PC-9 (cell line): Measurements from ENCODE around the gene UNC13B. TPM values are rescaled to one million over a fixed set of nuclear protein-coding genes. Genes with fewer than 3 reads are reported as not detected.

Experiments used
- Bru-seq: library from RNA; stranded (reverse); fragments of 400-500 nt; gene quantifications from one replicate; lab custom pipeline; 2021; lab: Mats Ljungman, UMichigan
- BruChase-seq, 2 experiments: library from RNA; stranded (reverse); fragments of 400-500 nt; gene quantifications; one replicate each; lab custom pipeline; 2021; lab: Mats Ljungman, UMichigan
- BruUV-seq: library from RNA; stranded (reverse); fragments of 400-500 nt; replicated peaks from 2 replicates; lab custom pipeline; 2021; lab: Mats Ljungman, UMichigan
- CTCF ChIA-PET: fragments of 300-600 bp; sonication (Branson Sonifier 250); formaldehyde crosslinking; loops from one replicate; lab custom pipeline; 2022; ENCODE audit warnings: antibody characterized with exemption; lab: Charles Lee
- POLR2A ChIA-PET: fragments of 300-600 bp; sonication (Branson Sonifier 250); formaldehyde crosslinking; loops from one replicate; lab custom pipeline; 2022; ENCODE audit warnings: antibody characterized with exemption; ENCODE audit not compliant: unreplicated experiment; lab: Charles Lee
- DNase-seq, 2 experiments: peaks; one replicate each; pipeline versions ENCODE4 v3.0.0 to v3.0.0-alpha.2; 2015 to 2022; ENCODE audit warnings: mixed read lengths in 1 of 2
- H2AFZ ChIP-seq: fragments of 200-600 bp; sonication (generic); 2 replicates; pipeline ENCODE4 v1.8.1; 2017; ENCODE audit warnings: antibody characterized with exemption
- H3F3A ChIP-seq: fragments of 200-600 bp; sonication (generic); 2 replicates; pipeline ENCODE4 v1.8.1; 2017; ENCODE audit warnings: antibody characterized with exemption, mild to moderate bottlenecking, low read depth; ENCODE audit not compliant: insufficient read depth
- H3K27ac ChIP-seq: fragments of 200-600 bp; sonication (generic); 2 replicates; pipeline ENCODE4 v1.6.1; 2016; ENCODE audit warnings: mixed run types
- H3K27me3 ChIP-seq: fragments of 200-600 bp; sonication (generic); 2 replicates; pipeline ENCODE4 v1.6.1; 2016; ENCODE audit warnings: low read depth, mixed run types; ENCODE audit not compliant: insufficient read depth
- H3K36me3 ChIP-seq: fragments of 200-600 bp; sonication (generic); 2 replicates; pipeline ENCODE4 v1.6.1; 2016; ENCODE audit warnings: low read depth, mixed run types
- H3K4me1 ChIP-seq: fragments of 200-600 bp; sonication (generic); replicated peaks from 2 replicates; pipeline ENCODE4 v1.6.1; 2016; ENCODE audit warnings: mixed run types; ENCODE audit not compliant: insufficient read depth
- H3K4me2 ChIP-seq: fragments of 200-600 bp; sonication (generic); 2 replicates; pipeline ENCODE4 v1.6.1; 2017; ENCODE audit warnings: mixed run types
- H3K4me3 ChIP-seq: fragments of 200-600 bp; sonication (generic); 2 replicates; pipeline ENCODE4 v1.6.1; 2016; ENCODE audit warnings: mixed run types
- H3K79me2 ChIP-seq: fragments of 200-600 bp; sonication (generic); 2 replicates; pipeline ENCODE4 v1.6.1; 2017; ENCODE audit warnings: low read depth, mixed run types
- H3K9me2 ChIP-seq: fragments of 200-600 bp; sonication (generic); 2 replicates; pipeline ENCODE4 v1.8.1; 2017; ENCODE audit warnings: mild to moderate bottlenecking; ENCODE audit not compliant: insufficient read depth
- H3K9me3 ChIP-seq: fragments of 200-600 bp; sonication (generic); 2 replicates; pipeline ENCODE4 v1.8.1; 2016; ENCODE audit warnings: low read depth; ENCODE audit not compliant: insufficient read depth
- H4K20me1 ChIP-seq: fragments of 200-600 bp; sonication (generic); 2 replicates; pipeline ENCODE4 v1.8.1; 2017; ENCODE audit not compliant: insufficient read depth
- CTCF ChIP-seq: fragments of 200-600 bp; sonication (generic); conservative IDR thresholded peaks from 2 replicates; pipeline ENCODE4 v1.6.1; 2017; ENCODE audit warnings: mixed run types, antibody characterized with exemption, mild to moderate bottlenecking, moderate library complexity
- EZH2 ChIP-seq: fragments of 200-600 bp; sonication (generic); IDR thresholded peaks from 2 replicates; pipeline ENCODE4 v1.8.0; 2017; ENCODE audit warnings: antibody characterized with exemption, low read depth
- intact Hi-C: fragments of 100-400 bp; cut with micrococcal nuclease; formaldehyde crosslinking; loops from one replicate; pipeline ENCODE4 v1.10.0; 2022; ENCODE audit not compliant: unreplicated experiment
- long read RNA-seq: library from polyadenylated mRNA; stranded (forward); transcript quantifications from one replicate; pipeline ENCODE4 v2.0.0, GENCODE V29; 2022
- total RNA-seq: library from RNA; stranded (reverse); gene quantifications from 2 replicates; pipeline ENCODE4 v1.2.3, GENCODE V29; 2021

Gene UNC13B
- not detected in 2 replicates for total RNA-seq
- Bru-seq, nascent RNA: percentile 3 among the genes with signal in this experiment
- percentile 2 among the genes with signal in this experiment for BruChase-seq, experiment 1, labeled RNA remaining after a 2-hour chase
- percentile 4 among the genes with signal in this experiment for BruChase-seq, experiment 2, labeled RNA remaining after a 6-hour chase
- long read RNA-seq: 0 reads

- peak; percentile 17 to 53 for DNase-seq
- Histone ChIP-seq H3K4me3 (peak within 1 kb of the TSS; percentile 51; the same call in 1 of the 2 replicates), H4K20me1 (no peaks in the 10 kb centered on the region), H3K27me3 (no peaks in the 10 kb centered on the region), H3K4me1 (no peaks in the 10 kb centered on the region), H3K9me3 (no peaks in the 10 kb centered on the region; the same call in 1 of the 2 replicates), H3K36me3 (no peaks in the 10 kb centered on the region), H3K27ac (no peak within 1 kb of the TSS), H3F3A (no peaks in the 10 kb centered on the region), H2AFZ (peak within 1 kb of the TSS; percentile 72), H3K9me2 (no peaks in the 10 kb centered on the region), H3K79me2 (no peaks in the 10 kb centered on the region), H3K4me2 (peak within 1 kb of the TSS; percentile 64)
- intact Hi-C loops: no loop called here
- ChIA-PET CTCF (interaction anchor here (0.7 kb wide), 1 partner anchor 46 kb away, joined by 4 read pairs; the partner anchor contains the start of gene ATOSB), POLR2A (no interaction called here)
- no TSS peak for BruUV-seq
- TF ChIP-seq EZH2 (no peak), CTCF (no peak)
Observed at GRCh38 chr9:35161713-35162604, at the start of gene UNC13B. UNC13B (plus strand) TSS chr9:35162009; CDS start chr9:35162284, 275 bp downstream.

GRCh38 chr9:35112257-35113020 lies 49.4 kb upstream of the UNC13B start:
- H3K9me2 ChIP-seq: no peaks in the 10 kb centered on the region
- peaks cover 8% of the 10 kb centered on the region; the same call in 1 of the 2 replicates for H3F3A ChIP-seq
- ChIA-PET POLR2A (interaction anchor here (0.6 kb wide), 1 partner anchor 1675 kb away, joined by 4 read pairs; no protein-coding TSS in a partner anchor), CTCF (no interaction called here)
- H3K36me3 ChIP-seq: no peaks in the 10 kb centered on the region
- no peak overlapping the region for H3K27ac ChIP-seq
- intact Hi-C loops: loop anchor here (5.0 to 10.0 kb wide), 2 partner anchors 445 to 492 kb away; partner anchors contain the start of gene TESK1
- no peaks in the 10 kb centered on the region for H3K27me3 ChIP-seq
- H4K20me1 ChIP-seq: no peaks in the 10 kb centered on the region
- no peak for TF ChIP-seq EZH2
- no peak for TF ChIP-seq CTCF
- no peaks in the 10 kb centered on the region for H3K9me3 ChIP-seq
- DNase-seq: no peak
- H3K4me2 ChIP-seq: peak overlapping the region; percentile 77
- H3K4me1 ChIP-seq: peaks cover 33% of the 10 kb centered on the region
- no peak overlapping the region for H3K4me3 ChIP-seq
- no peak overlapping the region for H2AFZ ChIP-seq
- BruUV-seq: no TSS peak
- 0 out of 2 replicates have a peak, but pooled peaks cover 4% of the 10 kb centered on the region for H3K79me2 ChIP-seq
